GM21423 (cell line): ENCODE measurements around the gene RYR3.

Experiments
- ATAC-seq: cut with Tn5 transposase; IDR thresholded peaks from one replicate; pipeline ENCODE4 v1.9.1; 2021; ENCODE audit warnings: mild to moderate bottlenecking, moderate library complexity; ENCODE audit not compliant: unreplicated experiment

The RYR3 gene

DNA sequence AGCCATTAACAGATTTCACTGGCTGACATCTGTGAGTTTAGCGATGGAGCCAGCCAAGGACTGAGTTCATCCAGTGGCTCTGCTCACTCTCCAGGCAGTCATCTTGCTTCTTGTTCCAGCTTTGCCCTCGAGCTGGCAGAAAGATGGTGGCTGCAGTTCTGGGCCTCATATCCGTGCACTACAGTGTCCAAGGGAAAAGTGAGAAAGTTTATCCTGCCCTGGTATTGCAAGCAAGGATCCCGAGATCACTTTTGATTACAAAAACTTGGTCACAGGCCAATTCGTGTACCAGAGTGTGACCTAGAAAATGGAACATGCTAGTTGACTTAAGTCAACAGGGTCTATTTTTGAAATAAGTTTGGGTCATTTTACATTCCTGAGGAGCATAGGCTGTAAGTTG is 369.6 kb downstream of the RYR3 start:
- no peak for ATAC-seq

- ATAC-seq = no peak
Measured at GRCh38 chr15:33693166-33693800, 382.5 kb downstream of the RYR3 start.

GRCh38 chr15:33698126-33698525 is 387.4 kb downstream of the RYR3 start:
- ATAC-seq = no peak

DNA sequence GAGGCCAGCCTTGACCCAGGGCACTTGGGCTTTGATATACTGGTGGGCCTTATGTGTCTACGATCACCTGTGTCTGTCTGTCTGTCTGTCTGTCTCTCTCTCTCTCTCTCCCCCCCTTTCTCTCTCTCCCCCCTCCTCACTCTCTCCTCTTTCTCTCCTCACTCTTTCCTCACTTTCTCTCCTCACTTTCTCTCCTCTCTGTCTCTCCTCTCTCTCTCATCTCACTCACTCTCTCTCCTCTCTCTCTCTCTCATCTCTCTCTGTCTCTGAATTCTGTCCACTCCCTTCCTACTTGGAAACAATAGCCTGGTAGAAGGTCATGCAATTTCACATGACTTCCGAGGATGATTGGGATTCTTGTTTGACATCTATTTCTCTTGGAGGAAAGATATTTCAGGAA is 388.4 kb downstream of the RYR3 start:
- ATAC-seq = no peak

DNA sequence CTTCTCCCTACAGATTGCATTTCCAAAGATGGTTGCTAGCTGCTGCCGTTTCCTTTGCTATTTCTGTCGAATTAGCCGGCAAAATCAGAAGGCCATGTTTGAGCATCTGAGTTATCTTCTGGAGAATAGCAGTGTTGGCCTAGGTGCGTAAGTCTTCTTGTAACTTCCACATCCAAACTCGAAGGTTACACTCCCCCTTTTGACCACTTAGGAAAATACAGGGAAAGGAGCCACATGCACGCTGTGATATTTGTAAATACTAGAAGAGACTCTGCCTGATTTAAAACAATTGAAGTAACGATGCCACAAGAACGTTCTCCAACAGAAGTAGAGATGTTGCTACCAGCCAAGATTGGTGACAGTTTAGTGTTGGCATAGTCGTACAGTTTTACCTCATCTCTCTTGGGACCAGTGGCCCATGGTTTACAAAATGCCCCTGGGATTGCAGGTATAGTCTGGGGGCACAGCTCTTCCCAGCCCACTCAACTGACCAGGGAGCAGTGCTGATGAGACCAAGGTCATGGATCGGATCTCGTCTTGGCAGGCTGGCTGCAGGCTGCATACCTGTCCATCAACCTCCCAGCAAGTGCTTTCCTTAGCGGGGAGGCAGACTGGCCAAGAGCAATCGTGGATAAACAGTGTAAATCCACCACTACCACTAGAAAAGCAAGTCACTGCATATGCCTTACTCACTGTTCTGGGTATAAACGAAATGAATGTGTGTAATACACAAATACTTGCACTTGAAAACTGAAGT is 389.1 kb downstream of the RYR3 start:
- ATAC-seq = no peak

DNA sequence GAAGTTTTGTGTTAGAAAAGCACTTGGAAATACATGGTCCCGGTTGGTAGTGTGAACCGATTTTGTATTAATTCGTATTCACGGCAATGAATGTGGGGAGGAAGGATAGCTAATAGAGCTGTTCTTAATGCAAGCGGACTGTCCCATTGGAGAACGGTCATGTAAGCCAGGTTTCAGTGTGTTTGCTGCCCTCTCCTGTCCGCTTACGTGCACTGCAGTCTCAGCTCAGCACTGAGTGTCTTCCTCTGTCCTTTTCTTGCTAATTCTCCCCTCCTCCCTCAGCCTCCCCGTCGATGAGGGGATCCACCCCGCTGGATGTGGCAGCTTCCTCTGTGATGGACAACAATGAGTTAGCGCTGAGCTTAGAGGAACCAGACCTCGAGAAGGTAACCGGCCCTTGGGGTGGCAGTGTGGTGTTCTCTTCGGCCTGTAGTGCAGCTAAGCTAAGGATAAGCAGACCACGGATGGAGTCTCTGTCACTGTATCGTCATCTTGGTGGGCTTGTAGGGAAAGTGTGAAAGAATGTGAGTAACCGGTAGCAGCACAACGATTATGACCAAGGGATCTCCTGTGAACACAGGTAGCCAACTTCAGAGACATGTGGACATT is 390.0 kb downstream of the RYR3 start:
- ATAC-seq = no peak

- ATAC-seq = no peak
Measured at GRCh38 chr15:33701304-33701696, 390.5 kb downstream of the RYR3 start.

- no peak for ATAC-seq
Measured at GRCh38 chr15:33706173-33706572, 395.4 kb downstream of the RYR3 start.

DNA sequence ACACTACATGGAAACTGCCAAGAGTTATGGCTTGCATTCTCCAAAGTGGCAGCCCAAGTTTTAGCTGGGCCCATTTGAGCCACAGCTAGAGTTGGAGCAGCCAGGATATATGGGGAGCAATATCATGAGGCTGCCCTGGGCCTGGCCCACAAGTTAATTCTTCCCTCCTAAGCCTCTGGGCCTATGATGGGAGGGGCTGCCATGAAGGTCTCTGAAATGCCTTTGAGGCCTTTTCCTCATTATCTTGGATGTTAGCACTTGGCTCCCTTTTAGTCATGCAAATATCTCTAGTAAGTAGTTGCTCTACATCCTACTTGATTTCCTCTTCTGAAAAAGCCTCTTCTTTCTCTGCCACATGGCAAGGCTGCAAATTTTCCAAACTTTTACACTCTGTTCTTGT is 400.0 kb downstream of the RYR3 start:
- no peak for ATAC-seq

DNA sequence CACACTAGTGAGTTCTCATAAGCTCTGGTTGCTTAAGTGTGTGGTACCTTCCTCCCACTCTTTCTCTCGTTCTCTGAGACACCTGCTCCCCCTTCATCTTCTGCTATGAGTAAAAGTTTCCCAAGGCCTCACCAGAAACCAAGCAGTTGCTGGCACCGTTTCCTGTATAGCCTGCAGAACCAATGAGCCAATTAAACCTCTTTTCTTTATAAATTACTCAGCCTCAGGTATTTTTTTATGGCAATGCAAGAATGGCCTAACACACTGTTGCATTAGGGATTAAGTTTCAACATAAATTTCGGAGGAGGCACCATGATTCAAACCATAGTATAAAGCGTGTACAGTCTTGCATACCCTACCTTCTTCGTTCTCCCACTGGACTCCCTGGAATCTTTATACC is 405.3 kb downstream of the RYR3 start:
- ATAC-seq = no peak

GRCh38 chr15:33720952-33721351 is 410.2 kb downstream of the RYR3 start:
- ATAC-seq = no peak

DNA sequence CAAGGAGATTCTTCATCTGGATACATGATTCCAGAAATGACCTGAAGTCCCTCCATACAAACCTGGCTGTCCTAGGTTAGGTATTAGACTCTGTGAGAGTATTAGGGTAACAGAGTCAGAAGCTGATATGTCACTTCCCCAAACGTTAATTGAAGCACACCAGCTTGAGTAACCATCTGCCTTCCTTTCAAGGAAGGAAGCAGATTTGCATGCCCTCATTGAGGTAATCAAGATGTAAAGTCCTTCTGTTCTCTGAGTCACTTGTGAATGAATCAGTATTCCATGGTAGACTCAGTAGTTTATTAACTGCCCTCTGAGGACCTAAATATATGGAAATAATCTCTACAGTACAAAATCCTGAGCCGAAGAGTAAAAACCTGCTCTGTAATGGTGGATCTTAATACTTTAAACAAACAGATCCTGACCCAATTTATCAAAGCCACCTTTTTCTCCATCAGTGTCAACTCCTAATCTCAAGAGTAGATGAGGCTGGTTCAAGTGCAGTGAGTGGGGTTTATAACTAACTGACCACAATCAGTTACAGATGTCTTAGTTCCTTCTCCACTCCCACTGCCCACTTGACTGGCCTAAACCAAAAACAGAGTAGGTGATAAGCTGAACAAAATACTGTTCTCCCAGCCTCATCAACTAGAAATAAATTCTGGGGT is 411.4 kb downstream of the RYR3 start:
- ATAC-seq = peak; percentile 95

- no peak for ATAC-seq
Measured at GRCh38 chr15:33722673-33723015, 411.9 kb downstream of the RYR3 start.

GRCh38 chr15:33724321-33725036 is 413.7 kb downstream of the RYR3 start:
- ATAC-seq = no peak

- no peak for ATAC-seq
Measured at GRCh38 chr15:33729653-33730052, 418.9 kb downstream of the RYR3 start.

- no peak for ATAC-seq
Measured at GRCh38 chr15:33730815-33731214, 420.0 kb downstream of the RYR3 start.

DNA sequence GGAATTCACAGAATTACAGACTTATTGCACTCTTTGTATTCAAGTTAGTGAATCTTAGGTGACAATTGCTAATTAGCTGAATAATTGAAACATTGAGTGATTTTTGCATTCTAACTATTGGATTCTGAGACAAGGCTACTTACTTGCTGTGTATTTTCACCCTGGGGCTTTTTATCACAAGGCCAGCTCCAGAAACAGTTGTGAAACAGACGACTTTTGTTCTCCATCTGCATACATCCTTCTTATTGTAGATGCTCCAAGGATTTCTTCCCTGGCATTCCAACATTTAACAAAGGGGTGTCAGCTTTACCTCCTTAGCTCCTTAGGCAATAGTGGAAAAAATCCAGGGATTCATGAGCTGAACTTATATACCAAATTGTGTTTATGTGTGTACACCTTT is 424.4 kb downstream of the RYR3 start:
- no peak for ATAC-seq

GRCh38 chr15:33735637-33736247 is 425.0 kb downstream of the RYR3 start:
- ATAC-seq = no peak

DNA sequence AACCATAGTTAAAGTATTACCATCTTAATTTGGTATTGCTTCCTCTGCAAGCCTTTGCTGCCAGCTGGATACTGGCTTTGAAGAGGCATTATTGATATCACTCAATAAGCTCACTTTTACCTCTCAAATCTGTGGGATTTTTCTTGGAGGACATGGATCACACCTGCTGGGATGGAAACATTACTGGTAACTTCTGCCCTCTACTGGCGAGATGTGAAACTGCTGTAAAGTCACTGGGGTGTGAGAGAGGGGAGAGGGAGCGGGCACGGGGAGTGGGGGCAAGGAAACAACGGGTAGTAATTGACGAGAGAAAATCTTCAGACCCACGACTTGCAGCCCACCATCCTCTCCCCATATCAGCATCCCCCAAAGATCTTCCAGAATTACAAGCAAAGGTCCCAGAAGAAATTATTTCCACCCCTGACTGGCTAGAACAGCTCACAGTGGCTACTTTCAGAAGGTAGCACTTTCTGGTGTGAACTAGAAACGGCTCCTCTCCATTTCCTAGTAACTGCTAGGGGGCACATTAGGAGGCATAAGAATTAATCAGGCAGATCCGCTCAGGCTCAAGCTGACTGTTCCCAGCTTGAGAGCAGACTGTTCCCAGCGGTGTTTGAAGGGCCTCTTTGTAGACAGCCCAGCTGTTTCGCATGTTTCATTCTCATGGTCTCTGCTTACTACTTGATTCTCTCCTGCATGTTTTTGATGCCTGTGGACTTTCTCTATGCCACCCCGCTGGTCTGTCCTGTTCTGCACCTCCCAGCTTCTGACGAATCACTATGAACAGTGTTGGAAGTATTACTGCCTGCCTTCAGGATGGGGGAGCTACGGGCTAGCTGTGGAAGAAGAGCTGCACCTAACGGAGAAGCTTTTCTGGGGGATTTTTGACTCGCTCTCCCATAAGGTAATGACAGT is 427.2 kb downstream of the RYR3 start:
- no peak for ATAC-seq
